GM10266 (cell line): Measurements from ENCODE around the gene PIGO.
A peak's percentile ranks its signal among the peaks of the same experiment; 100 is the strongest.

ENCODE experiments used
- DNase-seq: peaks from one replicate; pipeline ENCODE4 v3.0.0; 2012; ENCODE audit errors: extremely low spot score
- TF ChIP-seq, protein P1 (sequence below): IDR thresholded peaks from 2 replicates; pipeline ENCODE4 v1.5.1; 2012; ENCODE audit warnings: mild to moderate bottlenecking, low read depth; ENCODE audit not compliant: control insufficient read depth, insufficient read depth; ENCODE audit errors: missing control alignments

Gene PIGO

DNA sequence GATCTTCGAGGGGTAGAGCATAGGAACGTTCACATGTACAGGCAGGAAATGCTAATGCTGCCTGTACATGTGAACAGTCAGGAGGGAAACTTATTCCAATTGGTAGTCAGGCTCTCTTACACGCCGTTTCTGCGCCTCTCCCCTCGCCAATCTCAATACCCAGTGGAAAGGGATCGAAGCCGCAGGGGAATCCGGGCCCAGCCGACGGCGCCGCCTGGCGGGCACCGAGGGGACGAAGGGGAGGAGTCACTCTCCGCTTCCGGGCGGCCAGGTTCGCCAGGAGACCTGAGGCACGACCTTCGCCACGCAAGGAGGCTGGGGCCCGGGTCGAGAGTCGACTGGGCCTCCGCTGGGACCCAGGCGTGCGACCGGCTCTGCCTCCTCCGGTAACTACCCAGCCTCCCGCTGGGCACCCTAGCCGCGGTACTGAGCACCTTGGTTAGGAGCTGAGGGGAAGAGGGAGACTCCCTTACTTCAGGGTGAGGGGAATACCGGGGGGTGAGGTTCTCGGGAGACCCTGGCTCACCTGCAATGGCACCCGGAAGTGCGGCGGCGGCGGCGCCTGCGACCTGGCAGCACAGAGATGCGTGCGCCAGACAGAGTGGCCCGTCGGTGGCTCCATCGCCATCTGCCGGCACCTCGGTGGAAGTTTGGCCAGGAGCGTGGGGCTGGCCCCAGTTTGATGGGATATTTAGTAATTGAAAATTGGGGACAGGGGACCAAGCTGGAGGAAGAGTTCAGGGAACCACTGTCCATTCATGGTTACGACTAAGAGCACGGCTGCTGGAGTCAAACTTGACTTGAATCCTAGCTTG is at the start of gene PIGO:
Gene PIGO (minus strand): TSS at position 557 of the 815 bp plus-strand sequence. CDS start 1,026 bp downstream, outside the sequence.
- TF ChIP-seq, protein P1, sequence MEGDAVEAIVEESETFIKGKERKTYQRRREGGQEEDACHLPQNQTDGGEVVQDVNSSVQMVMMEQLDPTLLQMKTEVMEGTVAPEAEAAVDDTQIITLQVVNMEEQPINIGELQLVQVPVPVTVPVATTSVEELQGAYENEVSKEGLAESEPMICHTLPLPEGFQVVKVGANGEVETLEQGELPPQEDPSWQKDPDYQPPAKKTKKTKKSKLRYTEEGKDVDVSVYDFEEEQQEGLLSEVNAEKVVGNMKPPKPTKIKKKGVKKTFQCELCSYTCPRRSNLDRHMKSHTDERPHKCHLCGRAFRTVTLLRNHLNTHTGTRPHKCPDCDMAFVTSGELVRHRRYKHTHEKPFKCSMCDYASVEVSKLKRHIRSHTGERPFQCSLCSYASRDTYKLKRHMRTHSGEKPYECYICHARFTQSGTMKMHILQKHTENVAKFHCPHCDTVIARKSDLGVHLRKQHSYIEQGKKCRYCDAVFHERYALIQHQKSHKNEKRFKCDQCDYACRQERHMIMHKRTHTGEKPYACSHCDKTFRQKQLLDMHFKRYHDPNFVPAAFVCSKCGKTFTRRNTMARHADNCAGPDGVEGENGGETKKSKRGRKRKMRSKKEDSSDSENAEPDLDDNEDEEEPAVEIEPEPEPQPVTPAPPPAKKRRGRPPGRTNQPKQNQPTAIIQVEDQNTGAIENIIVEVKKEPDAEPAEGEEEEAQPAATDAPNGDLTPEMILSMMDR = peak; percentile 95
- DNase-seq = peak; percentile 86

DNA sequence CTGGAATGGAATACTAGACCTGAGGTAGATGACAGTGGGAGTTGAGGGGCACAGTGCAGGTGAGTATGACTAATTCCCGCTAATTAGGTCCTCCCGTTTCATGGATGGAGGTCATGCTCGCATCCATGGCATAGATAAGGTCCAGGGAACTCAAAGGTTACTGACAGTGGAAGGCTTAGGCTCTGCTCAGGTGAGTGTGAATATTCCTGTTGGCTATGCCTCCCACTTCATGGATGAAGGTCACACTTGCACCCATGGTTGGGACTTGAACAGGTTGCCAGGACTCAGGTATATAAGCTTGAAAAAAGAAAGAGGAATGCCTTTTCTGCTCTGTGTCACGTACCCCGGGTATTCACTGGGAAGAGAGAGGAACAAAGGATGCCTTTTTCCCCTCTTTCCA is 45.6 kb upstream of the PIGO start:
- DNase-seq = no peak
- TF ChIP-seq, protein P1 = no peak

DNA sequence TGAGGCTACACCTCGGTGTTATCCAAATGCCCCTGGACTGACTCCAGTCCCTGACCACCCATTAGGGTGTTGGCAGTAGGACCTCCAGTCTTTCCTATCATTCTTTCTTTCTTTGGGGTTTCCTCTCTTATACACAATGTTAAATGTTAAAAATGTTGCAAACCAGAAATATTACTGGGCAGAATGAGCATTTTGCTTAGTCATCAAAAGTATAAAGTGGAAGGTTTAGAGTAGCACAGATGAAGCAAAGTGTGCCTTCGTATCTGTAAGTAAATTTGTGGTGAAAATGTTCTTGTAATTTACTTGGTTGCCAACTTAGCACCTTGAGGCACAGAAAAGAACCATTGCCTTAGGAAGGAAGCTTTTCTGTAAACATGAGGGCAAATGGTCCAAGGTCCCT is 43.7 kb upstream of the PIGO start:
- TF ChIP-seq, protein P1 = no peak
- no peak for DNase-seq

DNA sequence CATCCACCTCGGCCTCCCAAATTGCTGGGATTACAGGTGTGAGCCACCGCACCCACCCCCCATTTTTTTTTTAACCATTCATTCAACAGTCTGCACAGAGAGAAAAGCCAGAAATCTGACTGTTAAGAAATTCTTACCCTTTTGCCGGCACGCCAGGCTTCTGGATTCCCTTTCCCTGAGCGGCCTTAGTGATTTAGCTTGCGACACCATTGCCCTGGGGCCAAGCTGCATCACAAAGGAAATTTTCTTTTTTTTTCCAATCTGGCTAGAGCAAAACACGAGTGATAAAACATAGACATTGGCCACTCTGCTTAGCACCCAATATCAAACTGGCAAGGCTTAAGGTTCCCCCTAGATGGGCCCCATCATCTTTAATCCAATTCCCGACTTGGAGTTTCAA is 40.5 kb upstream of the PIGO start:
- TF ChIP-seq, protein P1 = no peak
- no peak for DNase-seq

DNA sequence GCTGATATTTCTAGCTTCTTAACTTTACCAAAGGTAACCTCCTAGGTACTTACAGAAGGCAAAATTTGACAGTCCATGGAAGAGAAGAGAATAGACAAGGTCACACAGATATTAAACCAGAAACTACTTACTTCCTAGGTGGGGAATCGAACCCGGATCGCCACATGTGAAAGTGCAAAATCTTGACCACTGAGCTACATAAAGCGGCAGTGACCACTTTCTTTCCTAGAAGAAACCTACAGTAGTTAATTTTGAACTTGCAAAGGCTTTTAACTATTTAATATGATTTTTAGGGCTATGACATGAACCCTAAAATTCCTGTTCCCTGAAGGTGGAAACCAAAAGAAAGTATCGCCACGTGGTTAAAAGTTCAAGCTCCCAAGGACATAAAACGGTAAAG is 39.6 kb upstream of the PIGO start:
- no peak for DNase-seq
- TF ChIP-seq, protein P1 = no peak

DNA sequence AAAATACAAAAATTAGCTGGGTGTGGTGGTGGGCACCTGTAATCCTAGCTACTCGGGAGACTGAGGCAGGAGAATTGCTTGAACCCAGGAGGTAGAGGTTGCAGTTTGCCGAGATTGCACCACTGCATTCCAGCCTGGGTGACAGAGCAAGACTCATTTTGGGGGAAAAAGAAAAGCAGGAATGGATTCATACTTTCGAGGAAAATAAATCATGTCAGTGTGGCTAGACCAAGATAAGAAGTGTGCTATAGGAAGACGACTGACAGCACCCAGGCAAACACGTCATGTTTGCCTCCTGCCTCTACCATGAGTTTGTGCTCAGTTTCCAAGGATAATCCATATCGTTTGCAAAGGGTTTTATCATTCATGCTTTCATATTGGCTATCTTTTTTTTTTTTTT is 38.5 kb upstream of the PIGO start:
- TF ChIP-seq, protein P1 = no peak
- no peak for DNase-seq

DNA sequence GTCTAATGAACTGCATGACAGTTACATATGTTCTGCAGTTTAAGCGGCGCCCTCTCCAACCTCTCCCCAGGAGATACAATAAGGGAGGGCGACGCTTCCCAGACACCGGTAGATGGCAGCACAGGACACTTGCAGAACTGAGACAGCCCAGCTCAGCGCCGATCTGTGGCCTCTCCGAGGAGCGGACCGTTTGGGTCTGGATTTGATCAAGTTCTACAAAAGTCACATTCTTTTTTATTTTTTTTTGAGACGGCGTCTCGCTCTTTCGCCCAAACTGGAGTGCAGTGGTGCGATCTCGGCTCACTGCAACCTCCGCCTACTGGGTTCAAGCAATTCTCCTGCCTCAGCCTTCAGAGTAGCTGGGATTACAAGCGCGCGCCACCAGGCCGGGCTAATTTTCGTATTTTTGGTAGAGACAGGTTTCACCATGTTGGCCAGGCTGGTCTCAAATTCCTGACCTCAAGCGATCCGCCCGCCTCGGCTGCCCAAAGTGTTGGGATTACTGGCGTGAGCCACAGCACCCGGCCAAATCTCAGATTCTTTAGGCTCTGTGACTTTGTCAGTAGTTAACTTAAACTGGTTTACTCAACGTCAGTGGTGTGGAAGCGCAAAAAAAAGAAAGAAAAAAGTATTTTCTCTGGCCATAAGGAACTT is 20.6 kb upstream of the PIGO start:
- peak; percentile 80 for DNase-seq
- TF ChIP-seq, protein P1 = peak; percentile 96
